RPMI8226 (cell line): ENCODE data around the gene WFIKKN1.

Experiments used
- DNase-seq: peaks from one replicate; pipeline ENCODE4 v3.0.0-alpha.2; 2015

The WFIKKN1 gene

GRCh38 chr16:675884-676564 lies 45.2 kb downstream of the WFIKKN1 start:
- no peak for DNase-seq

- DNase-seq = no peak
These were observed 45.7 kb downstream of the WFIKKN1 start for GRCh38 chr16:676565-676902.

- DNase-seq = no peak
These were observed 46.1 kb downstream of the WFIKKN1 start for GRCh38 chr16:676913-677312.

- DNase-seq = no peak
These were observed 46.8 kb downstream of the WFIKKN1 start for GRCh38 chr16:677316-678190.

- DNase-seq = peak; percentile 48
These were observed 47.5 kb downstream of the WFIKKN1 start for GRCh38 chr16:678209-678857.

- DNase-seq = peak; percentile 77
These were observed 48.4 kb downstream of the WFIKKN1 start for GRCh38 chr16:678858-679813.

- peak; percentile 93 for DNase-seq
These were observed 49.2 kb downstream of the WFIKKN1 start, which contains the start of gene STUB1 for GRCh38 chr16:679814-680624. Gene STUB1 (plus strand): TSS chr16:680410. CDS start chr16:680526, 116 bp downstream.

GRCh38 chr16:680625-680945 lies 49.8 kb downstream of the WFIKKN1 start:
- DNase-seq = no peak

- DNase-seq = peak; percentile 77
These were observed 50.4 kb downstream of the WFIKKN1 start for GRCh38 chr16:680967-681745.

- DNase-seq = no peak
These were observed 51.1 kb downstream of the WFIKKN1 start for GRCh38 chr16:681746-682427.

GRCh38 chr16:682493-683395 lies 52.0 kb downstream of the WFIKKN1 start:
- no peak for DNase-seq

GRCh38 chr16:683396-684070 lies 52.7 kb downstream of the WFIKKN1 start:
- DNase-seq = peak; percentile 36
